ENCODE measurements around the gene RAB40A. TPM values are rescaled to one million over a fixed set of nuclear protein-coding genes. Genes with fewer than 3 reads are reported as not detected.

The RAB40A gene
- total RNA-seq, 1 experiment from 2014 or later = 0.04 TPM

GRCh38 chrX:103520386-103520785 lies 1.1 kb upstream of the RAB40A start:
- Histone ChIP-seq H3K4me2 (ENCODE audit: low read length) (no peak overlapping the region), H3K36me3 (ENCODE audit: low read depth, low read length) (no peaks in the 10 kb centered on the region), H3K4me3 (ENCODE audit: low read length) (no peak overlapping the region), H3K9ac (ENCODE audit: low read length) (no peak overlapping the region), H3K9me3 (ENCODE audit: low read length) (no peaks in the 10 kb centered on the region), H3K27me3 (ENCODE audit: low read length) (no peaks in the 10 kb centered on the region), H3K4me1 (ENCODE audit: insufficient read depth, low read length) (peaks cover 3% of the 10 kb centered on the region; the same call in 1 of the 2 replicates), H3K9me2 (replicated peaks; ENCODE audit: low read length) (no peaks in the 10 kb centered on the region), H3K79me2 (ENCODE audit: low read length) (no peaks in the 10 kb centered on the region), H3F3A (ENCODE audit: low read length, unreplicated experiment) (no peaks in the 10 kb centered on the region), H4K20me1 (ENCODE audit: low read length) (no peaks in the 10 kb centered on the region), H2AFZ (ENCODE audit: low read length) (no peak overlapping the region), H3K27ac (ENCODE audit: low read length) (no peak overlapping the region)
- BruUV-seq (replicated peaks) = no TSS peak
- CTCF ChIA-PET = no interaction called here
- ATAC-seq (peak; percentile 85), DNase-seq (peak; percentile 58)
- POLR2A ChIA-PET (ENCODE audit: unreplicated experiment) = no interaction called here
- intact Hi-C loops (cut with micrococcal nuclease) = no loop called here
- TF ChIP-seq EZH2 (IDR thresholded peaks at IDR 0.05; ENCODE audit: low read length, unreplicated experiment) (no peak), CTCF (conservative IDR thresholded peaks at IDR 0.05; ENCODE audit: low read depth, low read length) (no peak), EZH2phosphoT487 (IDR thresholded peaks at IDR 0.05; ENCODE audit: borderline replicate concordance, low read length) (no peak)

GRCh38 chrX:103518571-103518970 lies 718 bp downstream of the RAB40A start:
- CTCF ChIA-PET = no interaction called here
- TF ChIP-seq EZH2phosphoT487 (IDR thresholded peaks at IDR 0.05; ENCODE audit: borderline replicate concordance, low read length) (no peak), EZH2 (IDR thresholded peaks at IDR 0.05; ENCODE audit: low read length, unreplicated experiment) (no peak), CTCF (conservative IDR thresholded peaks at IDR 0.05; ENCODE audit: low read depth, low read length) (no peak)
- H3K4me2 ChIP-seq (ENCODE audit: low read length) = no peak overlapping the region
- H3K27me3 ChIP-seq (ENCODE audit: low read length) = no peaks in the 10 kb centered on the region
- H3K9me3 ChIP-seq (ENCODE audit: low read length) = no peaks in the 10 kb centered on the region
- intact Hi-C loops (cut with micrococcal nuclease) = no loop called here
- BruUV-seq (replicated peaks) = no TSS peak
- H4K20me1 ChIP-seq (ENCODE audit: low read length) = no peaks in the 10 kb centered on the region
- POLR2A ChIA-PET (ENCODE audit: unreplicated experiment) = interaction anchor here (0.6 kb wide), 1 partner anchor 313 kb away, joined by 5 read pairs; no protein-coding TSS in a partner anchor
- H3K4me3 ChIP-seq (ENCODE audit: low read length) = no peak overlapping the region
- H3K36me3 ChIP-seq (ENCODE audit: low read depth, low read length) = no peaks in the 10 kb centered on the region
- no peaks in the 10 kb centered on the region for H3K9me2 ChIP-seq (replicated peaks; ENCODE audit: low read length)
- H3K4me1 ChIP-seq (ENCODE audit: insufficient read depth, low read length) = peaks cover 3% of the 10 kb centered on the region; the same call in 1 of the 2 replicates
- H3K79me2 ChIP-seq (ENCODE audit: low read length) = no peaks in the 10 kb centered on the region
- no peak overlapping the region for H3K9ac ChIP-seq (ENCODE audit: low read length)
- no peak overlapping the region for H3K27ac ChIP-seq (ENCODE audit: low read length)
- DNase-seq (no peak), ATAC-seq (no peak)
- H2AFZ ChIP-seq (ENCODE audit: low read length) = no peak overlapping the region
- no peaks in the 10 kb centered on the region for H3F3A ChIP-seq (ENCODE audit: low read length, unreplicated experiment)

GRCh38 chrX:103517246-103517645 lies 2.0 kb downstream of the RAB40A start:
- Histone ChIP-seq H3K9me3 (ENCODE audit: low read length) (no peaks in the 10 kb centered on the region), H2AFZ (ENCODE audit: low read length) (no peak overlapping the region), H3K9me2 (replicated peaks; ENCODE audit: low read length) (no peaks in the 10 kb centered on the region), H3K27ac (ENCODE audit: low read length) (no peak overlapping the region), H3K4me2 (ENCODE audit: low read length) (no peak overlapping the region), H3F3A (ENCODE audit: low read length, unreplicated experiment) (no peaks in the 10 kb centered on the region), H3K9ac (ENCODE audit: low read length) (no peak overlapping the region), H3K79me2 (ENCODE audit: low read length) (no peaks in the 10 kb centered on the region), H3K4me1 (ENCODE audit: insufficient read depth, low read length) (peaks cover 3% of the 10 kb centered on the region; the same call in 1 of the 2 replicates), H3K27me3 (ENCODE audit: low read length) (no peaks in the 10 kb centered on the region), H3K36me3 (ENCODE audit: low read depth, low read length) (no peaks in the 10 kb centered on the region), H3K4me3 (ENCODE audit: low read length) (no peak overlapping the region), H4K20me1 (ENCODE audit: low read length) (no peaks in the 10 kb centered on the region)
- CTCF ChIA-PET = no interaction called here
- POLR2A ChIA-PET (ENCODE audit: unreplicated experiment) = no interaction called here
- ATAC-seq (no peak), DNase-seq (no peak)
- TF ChIP-seq CTCF (conservative IDR thresholded peaks at IDR 0.05; ENCODE audit: low read depth, low read length) (no peak), EZH2 (IDR thresholded peaks at IDR 0.05; ENCODE audit: low read length, unreplicated experiment) (no peak), EZH2phosphoT487 (IDR thresholded peaks at IDR 0.05; ENCODE audit: borderline replicate concordance, low read length) (no peak)
- BruUV-seq (replicated peaks) = no TSS peak
- intact Hi-C loops (cut with micrococcal nuclease) = no loop called here
